ENCODE measurements around the gene SHISA5.
"Not testable (repeated sequence)": the region's sequence is repeated elsewhere in the genome, so short reads cannot be mapped to it uniquely, and the experiment has no call there.

The SHISA5 gene

GRCh38 chr3:48461767-48462166 is 42.2 kb downstream of the SHISA5 start:
- not testable (repeated sequence) for DNase-seq

- DNase-seq = no peak
Measured at GRCh38 chr3:48460517-48460902, 43.5 kb downstream of the SHISA5 start.

- no peak for DNase-seq
Measured at GRCh38 chr3:48459773-48460516, 44.0 kb downstream of the SHISA5 start.

- no peak for DNase-seq
Measured at GRCh38 chr3:48459331-48459730, 44.6 kb downstream of the SHISA5 start.

- no peak for DNase-seq
Measured at GRCh38 chr3:48456456-48456855, 47.5 kb downstream of the SHISA5 start.

- DNase-seq = no peak
Measured at GRCh38 chr3:48451270-48451669, 52.7 kb downstream of the SHISA5 start.

GRCh38 chr3:48446425-48447193 is 57.4 kb downstream of the SHISA5 start, which contains the start of gene ATRIP:
ATRIP (plus strand) TSS chr3:48446737; CDS start chr3:48446846, 109 bp downstream.
- peak in 53 of 56 donors; percentile 48 to 92 (median 81) for DNase-seq

- no peak for DNase-seq
Measured at GRCh38 chr3:48446043-48446424, 57.9 kb downstream of the SHISA5 start.

- no peak for DNase-seq
Measured at GRCh38 chr3:48445277-48445882, 58.6 kb downstream of the SHISA5 start.

GRCh38 chr3:48441940-48442339 is 62.0 kb downstream of the SHISA5 start:
- no peak for DNase-seq

- DNase-seq = peak in 1 of 56 donors; percentile 58
Measured at GRCh38 chr3:48440590-48440958, 63.4 kb downstream of the SHISA5 start.

- DNase-seq = peak; percentile 83 to 100 (median 97)
Measured at GRCh38 chr3:48439820-48440589, 64.0 kb downstream of the SHISA5 start, which contains the start of the genes CCDC51 and TMA7. CCDC51 (minus strand) TSS chr3:48440119; CDS start chr3:48435128, 4,991 bp downstream. TMA7 (plus strand) TSS chr3:48440257; CDS start chr3:48440297, 40 bp downstream.

GRCh38 chr3:48437812-48438211 is 66.2 kb downstream of the SHISA5 start:
- no peak for DNase-seq

GRCh38 chr3:48436855-48437254 is 67.1 kb downstream of the SHISA5 start:
- no peak for DNase-seq

- no peak for DNase-seq
Measured at GRCh38 chr3:48436477-48436787, 67.5 kb downstream of the SHISA5 start.

GRCh38 chr3:48435774-48436476 is 68.0 kb downstream of the SHISA5 start:
- DNase-seq = peak in 52 of 56 donors; percentile 46 to 94 (median 78)

- no peak for DNase-seq
Measured at GRCh38 chr3:48435223-48435595, 68.8 kb downstream of the SHISA5 start.

- DNase-seq = no peak
Measured at GRCh38 chr3:48434591-48435222, 69.3 kb downstream of the SHISA5 start.

GRCh38 chr3:48433472-48434118 is 70.4 kb downstream of the SHISA5 start:
- DNase-seq = no peak

Data from nucleus accumbens (tissue), 56 donors.